SW480 (cell line): Measurements from ENCODE around the gene LARGE2.
A peak's percentile ranks its signal among the peaks of the same experiment; 100 is the strongest.

Source experiments
- DNase-seq: peaks from one replicate; pipeline ENCODE4 v3.0.0-alpha.2; 2016; ENCODE audit warnings: low spot score

Gene LARGE2

DNA sequence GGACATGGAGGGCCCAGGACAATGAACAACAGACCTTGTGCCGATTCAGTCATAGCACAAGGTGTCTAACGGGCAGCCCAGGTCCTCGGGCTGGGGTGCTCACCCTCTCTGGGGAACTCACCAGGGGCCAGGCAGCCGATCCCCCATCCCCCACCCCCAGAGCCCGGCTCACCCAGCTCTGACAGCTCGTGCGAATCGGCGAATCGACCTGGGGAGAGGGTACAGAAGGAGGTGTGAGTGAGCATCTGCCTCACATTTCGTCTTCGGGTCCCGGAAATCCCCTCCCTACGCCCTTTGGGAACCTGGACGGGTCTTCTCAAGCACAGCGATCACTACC lies 5.2 kb upstream of the LARGE2 start:
- no peak for DNase-seq

GRCh38 chr11:45917623-45918330 lies 4.7 kb upstream of the LARGE2 start, which contains the start of gene PEX16:
Gene PEX16, minus strand, starts transcription at chr11:45917877. Its CDS starts 66 bp downstream, at chr11:45917811.
- DNase-seq: peak; percentile 97

- peak; percentile 80 for DNase-seq
Observed at GRCh38 chr11:45918331-45918941, 4.0 kb upstream of the LARGE2 start.

GRCh38 chr11:45918962-45919675 lies 3.3 kb upstream of the LARGE2 start:
- DNase-seq: no peak

DNA sequence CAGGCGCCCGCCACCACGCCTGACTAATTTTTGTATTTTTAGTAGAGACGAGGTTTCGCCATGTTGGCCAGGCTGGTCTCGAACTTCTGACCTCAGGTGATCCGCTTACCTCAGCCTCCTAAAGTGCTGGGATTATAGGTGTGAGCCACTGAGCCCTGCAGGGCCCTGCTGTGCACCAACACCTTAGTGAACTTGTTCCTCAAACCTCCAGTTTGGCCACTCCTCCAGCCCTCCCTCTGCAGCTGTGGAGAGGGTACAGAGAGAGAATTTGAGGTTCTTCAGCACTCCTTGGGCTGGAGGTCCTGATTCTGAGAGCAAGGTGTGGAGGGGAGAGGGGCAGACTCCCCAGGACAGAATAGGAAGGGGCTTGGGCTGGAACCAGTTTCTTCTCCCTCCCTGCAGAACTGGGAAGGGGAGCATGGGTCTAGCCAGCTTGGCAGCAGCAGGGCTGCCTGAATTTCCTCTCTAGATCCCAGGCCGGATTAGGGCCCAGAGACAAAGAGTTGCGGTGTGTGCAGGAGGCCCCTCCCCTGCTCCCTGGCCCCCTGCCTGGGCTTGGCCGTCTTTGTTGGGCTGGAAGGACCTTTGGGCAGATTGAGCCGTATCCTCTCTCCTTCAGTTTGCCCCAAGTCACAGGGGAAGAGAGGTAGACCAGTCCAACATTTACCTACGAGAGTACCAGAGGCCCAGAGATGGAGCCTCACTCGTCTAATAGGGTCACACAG lies 2.5 kb upstream of the LARGE2 start:
- DNase-seq: no peak

- no peak for DNase-seq
Observed at GRCh38 chr11:45920531-45921477, 1.7 kb upstream of the LARGE2 start.

- DNase-seq: peak; percentile 96
Observed at GRCh38 chr11:45921561-45922424, 663 bp upstream of the LARGE2 start.

DNA sequence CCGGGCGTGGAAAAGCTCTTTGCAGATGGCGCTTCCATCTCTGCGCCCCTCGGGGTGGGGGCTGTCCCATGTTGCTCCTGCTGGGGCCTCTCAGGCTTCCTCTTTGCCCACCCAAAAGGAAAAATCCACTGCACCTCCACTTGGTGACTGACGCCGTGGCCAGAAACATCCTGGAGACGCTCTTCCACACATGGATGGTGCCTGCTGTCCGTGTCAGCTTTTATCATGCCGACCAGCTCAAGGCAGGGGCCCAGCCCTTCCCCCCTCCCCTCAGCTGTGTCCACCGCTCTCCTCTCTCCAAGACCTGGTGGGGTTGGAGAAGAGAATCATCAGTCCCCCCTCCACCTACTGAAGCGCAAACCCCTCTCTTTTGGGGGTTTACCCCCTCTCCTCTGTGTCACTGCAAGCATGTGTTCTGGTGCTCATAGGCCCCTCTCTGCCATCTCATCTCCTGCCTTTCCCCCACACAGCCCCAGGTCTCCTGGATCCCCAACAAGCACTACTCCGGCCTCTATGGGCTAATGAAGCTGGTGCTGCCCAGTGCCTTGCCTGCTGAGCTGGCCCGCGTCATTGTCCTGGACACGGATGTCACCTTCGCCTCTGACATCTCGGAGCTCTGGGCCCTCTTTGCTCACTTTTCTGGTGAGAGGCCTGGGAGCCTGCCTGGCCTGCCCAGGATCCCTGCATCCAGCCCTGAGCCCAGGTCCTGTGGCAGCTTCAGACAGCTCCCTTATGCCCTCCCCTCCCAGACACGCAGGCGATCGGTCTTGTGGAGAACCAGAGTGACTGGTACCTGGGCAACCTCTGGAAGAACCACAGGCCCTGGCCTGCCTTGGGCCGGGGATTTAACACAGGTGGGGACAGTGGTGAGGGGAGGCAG lies 1.8 kb downstream of the LARGE2 start:
- DNase-seq: no peak

DNA sequence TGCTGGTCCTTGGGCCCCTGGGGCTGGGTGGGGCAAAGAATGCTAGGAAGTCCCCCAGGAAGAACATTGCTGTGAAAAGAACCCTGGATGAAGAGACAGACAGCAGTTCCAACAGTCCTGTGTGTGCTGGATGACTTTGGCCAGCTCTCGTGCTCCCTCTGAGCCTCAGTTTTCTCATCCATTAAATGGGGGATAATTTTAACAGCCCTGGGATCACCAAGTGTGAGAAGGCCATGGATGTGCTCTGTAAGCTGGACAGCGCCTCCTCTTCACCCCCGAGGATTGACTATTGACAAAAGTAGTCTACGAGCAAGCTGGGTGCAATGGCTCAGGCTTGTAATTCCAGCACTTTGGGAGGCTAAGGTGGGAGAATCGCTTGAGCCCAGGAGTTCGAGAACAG lies 2.5 kb downstream of the LARGE2 start:
- DNase-seq: no peak

- no peak for DNase-seq
Observed at GRCh38 chr11:45925550-45925949, 3.1 kb downstream of the LARGE2 start.

- no peak for DNase-seq
Observed at GRCh38 chr11:45926001-45926401, 3.5 kb downstream of the LARGE2 start.

DNA sequence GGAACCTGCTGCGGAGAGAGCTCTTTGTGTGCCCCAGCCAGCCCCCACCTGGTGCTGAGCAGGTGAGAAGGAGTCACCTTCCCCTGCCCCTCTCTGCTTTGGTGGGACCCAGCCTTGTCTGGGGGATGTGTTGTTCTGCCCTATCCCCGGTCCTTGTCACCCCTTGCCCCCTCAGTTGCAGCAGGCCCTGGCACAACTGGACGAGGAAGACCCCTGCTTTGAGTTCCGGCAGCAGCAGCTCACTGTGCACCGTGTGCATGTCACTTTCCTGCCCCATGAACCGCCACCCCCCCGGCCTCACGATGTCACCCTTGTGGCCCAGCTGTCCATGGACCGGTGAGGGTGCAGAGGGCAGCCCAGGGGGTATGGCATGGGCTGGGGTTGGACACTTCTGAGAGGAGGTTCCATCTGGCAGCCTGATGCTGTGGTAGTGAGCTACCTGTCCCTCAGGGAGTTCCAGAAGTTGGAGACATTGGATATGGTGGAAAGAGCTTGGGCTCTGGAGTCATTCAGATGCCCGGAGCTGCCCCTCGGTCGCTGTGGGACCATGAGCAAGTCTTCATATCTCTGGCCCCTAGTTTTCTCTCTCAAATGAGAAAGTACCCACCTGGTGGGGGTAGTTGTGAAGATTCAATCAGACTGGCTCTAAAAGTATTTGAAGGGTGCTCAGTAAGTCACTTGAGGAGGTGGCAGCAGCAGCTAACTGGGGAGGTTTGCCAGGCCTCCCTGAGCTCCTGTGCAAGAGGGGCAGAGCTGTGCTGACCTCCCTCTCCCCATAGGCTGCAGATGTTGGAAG lies 4.3 kb downstream of the LARGE2 start:
- no peak for DNase-seq

DNA sequence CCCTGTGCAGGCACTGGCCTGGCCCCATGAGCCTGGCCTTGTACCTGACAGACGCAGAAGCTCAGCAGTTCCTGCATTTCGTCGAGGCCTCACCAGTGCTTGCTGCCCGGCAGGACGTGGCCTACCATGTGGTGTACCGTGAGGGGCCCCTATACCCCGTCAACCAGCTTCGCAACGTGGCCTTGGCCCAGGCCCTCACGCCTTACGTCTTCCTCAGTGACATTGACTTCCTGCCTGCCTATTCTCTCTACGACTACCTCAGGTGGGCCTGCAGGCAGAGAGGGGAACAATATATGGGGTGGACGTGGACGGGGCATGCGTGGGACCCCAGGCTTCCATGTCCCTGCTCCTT lies 4.9 kb downstream of the LARGE2 start:
- DNase-seq: no peak

GRCh38 chr11:45927684-45928413 lies 5.4 kb downstream of the LARGE2 start:
- DNase-seq: no peak

- DNase-seq: no peak
Observed at GRCh38 chr11:45928535-45929215, 6.2 kb downstream of the LARGE2 start.

DNA sequence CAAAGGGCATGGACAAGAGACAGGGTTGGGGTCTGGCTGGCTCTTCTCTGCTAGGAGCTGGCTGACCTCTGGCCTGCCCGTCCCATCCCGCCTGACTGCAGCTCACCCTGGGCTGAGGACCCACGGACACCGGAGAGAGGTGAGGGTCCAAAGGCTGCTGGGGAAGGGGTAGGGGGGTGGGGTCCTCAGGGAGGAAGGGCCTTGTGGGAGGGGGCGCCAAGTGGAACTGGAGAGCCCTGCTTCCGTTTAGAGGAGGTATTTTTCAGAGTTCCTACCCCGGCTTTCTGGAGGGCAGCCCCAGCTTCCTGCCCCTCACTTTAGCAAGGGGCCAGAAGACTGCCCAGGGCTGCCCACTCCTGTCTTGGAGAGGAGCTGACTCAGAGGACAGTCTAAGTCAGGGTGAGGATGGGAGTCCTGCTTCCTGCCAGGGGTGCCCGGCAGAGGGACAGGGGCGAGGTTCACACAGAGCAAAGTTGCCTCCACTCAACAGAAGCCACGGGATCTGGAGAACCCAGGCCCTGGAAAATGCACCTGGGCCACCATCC lies 7.1 kb downstream of the LARGE2 start:
- peak; percentile 15 for DNase-seq
